HG03025 (cell line): ENCODE measurements around the gene TFPT.
"Not testable (repeated sequence)": the region's sequence is repeated elsewhere in the genome, so short reads cannot be mapped to it uniquely, and the experiment has no call there.

Experiments
- ATAC-seq: cut with Tn5 transposase; IDR thresholded peaks from one replicate; pipeline ENCODE4 v1.9.1; 2021; ENCODE audit warnings: mild to moderate bottlenecking, moderate library complexity; ENCODE audit not compliant: unreplicated experiment, low FRiP score

TFPT gene

GRCh38 chr19:54125713-54126112, 10.3 kb upstream of the TFPT start:
- no peak for ATAC-seq

GRCh38 chr19:54124393-54124792, 8.9 kb upstream of the TFPT start:
- ATAC-seq: no peak

- ATAC-seq: no peak
Measured at GRCh38 chr19:54123682-54124081, 8.2 kb upstream of the TFPT start.

- no peak for ATAC-seq
Measured at GRCh38 chr19:54121259-54121658, 5.8 kb upstream of the TFPT start.

- ATAC-seq: no peak
Measured at GRCh38 chr19:54114340-54115108, 933 bp downstream of the TFPT start.

- ATAC-seq: no peak
Measured at GRCh38 chr19:54109651-54110050, 5.8 kb downstream of the TFPT start.

GRCh38 chr19:54108496-54108895, 7.0 kb downstream of the TFPT start:
- ATAC-seq: no peak

GRCh38 chr19:54107876-54108490, 7.5 kb downstream of the TFPT start:
- no peak for ATAC-seq

- ATAC-seq: no peak
Measured at GRCh38 chr19:54106716-54107115, 8.7 kb downstream of the TFPT start.

GRCh38 chr19:54105796-54106195, 9.7 kb downstream of the TFPT start:
- ATAC-seq: no peak

- ATAC-seq: no peak
Measured at GRCh38 chr19:54104998-54105715, 10.3 kb downstream of the TFPT start.

- ATAC-seq: peak; percentile 92
Measured at GRCh38 chr19:54102421-54103169, 12.9 kb downstream of the TFPT start, which contains the start of gene NDUFA3. TSS of gene NDUFA3 (plus strand) at chr19:54102855. CDS start at chr19:54102879, 24 bp downstream.

GRCh38 chr19:54100561-54100960, 14.9 kb downstream of the TFPT start, which contains the start of gene OSCAR:
TSS of gene OSCAR (minus strand) at chr19:54100803. CDS start at chr19:54100792, 11 bp downstream.
- ATAC-seq: no peak

GRCh38 chr19:54099903-54100255, 15.6 kb downstream of the TFPT start:
- not testable (repeated sequence) for ATAC-seq

GRCh38 chr19:54099190-54099902, 16.1 kb downstream of the TFPT start:
- no peak for ATAC-seq

- ATAC-seq: no peak
Measured at GRCh38 chr19:54096617-54097106, 18.8 kb downstream of the TFPT start.

- ATAC-seq: not testable (repeated sequence)
Measured at GRCh38 chr19:54095859-54096616, 19.4 kb downstream of the TFPT start.

GRCh38 chr19:54095136-54095858, 20.2 kb downstream of the TFPT start:
- no peak for ATAC-seq
